Activated CD4-positive, alpha-beta T cell treated with anti-CD3 and anti-CD28 coated beads, Interleukin-2, Interleukin-6, amounts not matched to agents 100 ng/mL and 50 ng/mL, durations not matched to agents 16 hours and 8 hours (primary cell): ENCODE results near the gene EXTL1.

Experiments
- DNase-seq: peaks from one replicate; pipeline ENCODE4 v3.0.0-alpha.2; 2020

EXTL1 gene

GRCh38 chr1:26044971-26045721 lies 23.6 kb downstream of the EXTL1 start:
- no peak for DNase-seq

GRCh38 chr1:26045722-26046245 lies 24.2 kb downstream of the EXTL1 start, which contains the start of gene SLC30A2:
SLC30A2 (minus strand) TSS chr1:26046118; CDS start chr1:26045896, 222 bp downstream.
- no peak for DNase-seq

DNA sequence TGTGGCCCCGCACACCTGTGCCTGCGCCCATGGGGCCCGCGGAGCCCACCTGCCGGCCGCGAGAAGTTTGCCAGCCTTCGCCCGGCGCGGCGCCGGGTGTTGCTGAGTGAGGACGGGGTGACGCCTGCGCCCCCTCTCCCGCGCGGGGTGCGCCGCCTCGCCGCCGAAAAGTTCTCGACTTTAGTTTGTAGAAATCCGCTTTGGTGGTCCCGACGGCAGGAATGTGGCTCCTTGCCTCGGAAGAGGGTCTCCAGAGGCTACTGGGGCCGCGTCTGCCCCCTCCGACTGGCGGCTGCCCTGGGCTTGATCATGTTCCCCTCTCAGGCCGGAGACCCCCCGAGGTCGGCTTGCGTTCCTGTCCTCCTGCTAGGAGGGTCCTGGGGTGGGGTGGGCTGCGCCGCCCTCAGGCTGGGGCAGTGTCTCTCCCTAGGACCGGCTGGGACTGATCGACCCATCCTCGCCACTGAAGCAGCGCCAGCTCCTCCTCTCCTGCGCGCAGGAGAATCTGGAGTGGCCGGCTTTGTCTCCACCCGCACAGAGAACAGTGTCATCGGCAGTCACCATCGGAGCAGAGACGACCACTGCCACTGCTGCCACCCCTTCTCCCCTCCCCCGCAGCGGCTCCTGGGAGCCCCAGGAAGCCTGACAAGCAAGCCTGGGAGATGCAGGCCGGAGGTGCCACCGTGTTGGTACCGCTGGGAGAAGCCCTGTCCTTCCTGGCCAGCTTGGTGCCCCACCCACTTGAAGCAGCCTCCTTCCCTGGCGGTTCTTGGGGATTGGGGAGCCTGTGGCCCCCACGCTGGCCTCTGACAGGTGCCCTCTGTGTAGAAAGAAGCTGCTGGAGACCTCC lies 24.9 kb downstream of the EXTL1 start:
- no peak for DNase-seq

GRCh38 chr1:26047278-26047874 lies 25.8 kb downstream of the EXTL1 start:
- DNase-seq, result no peak

GRCh38 chr1:26049531-26050247 lies 28.1 kb downstream of the EXTL1 start:
- no peak for DNase-seq

GRCh38 chr1:26050248-26050640 lies 28.7 kb downstream of the EXTL1 start:
- no peak for DNase-seq

DNA sequence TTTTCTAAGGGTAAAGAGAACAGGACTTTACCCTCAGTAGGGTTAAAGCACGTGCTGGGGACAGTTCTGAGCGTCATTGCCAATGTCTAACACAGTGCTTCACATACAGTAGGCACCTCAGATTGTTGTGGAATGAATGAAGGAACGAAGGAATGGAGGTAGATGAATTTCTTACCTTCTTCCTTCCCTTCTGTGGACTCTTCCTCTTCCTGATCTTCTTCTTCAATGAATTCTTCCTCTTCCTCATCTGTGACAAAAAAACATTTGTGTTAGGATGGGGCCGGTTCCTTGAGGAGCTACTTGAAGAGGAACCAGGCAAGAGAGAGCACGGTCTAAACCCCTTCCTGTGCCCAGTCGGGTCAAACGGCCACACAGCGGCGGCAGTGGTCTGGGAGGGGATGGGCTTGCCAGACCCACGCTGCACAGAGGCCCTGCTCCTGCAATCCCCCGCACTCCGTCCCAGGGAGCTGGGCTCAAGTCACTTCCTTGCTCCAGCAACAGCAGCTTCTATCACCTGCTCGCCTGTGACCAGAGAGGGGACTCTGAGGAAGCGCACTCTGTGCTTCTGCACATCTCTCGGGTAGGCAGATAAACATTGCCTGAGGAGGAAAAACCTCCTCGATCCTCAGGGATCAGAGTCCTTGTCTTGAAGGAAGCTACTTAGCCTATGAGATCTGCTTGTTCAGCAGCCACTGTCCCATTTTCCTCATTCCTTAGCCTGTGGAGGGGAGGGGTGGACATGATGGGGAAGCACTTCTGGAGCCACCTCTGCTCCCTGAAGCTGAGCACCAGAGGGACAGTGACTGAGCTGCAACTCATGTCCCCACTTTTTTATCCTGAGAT lies 32.4 kb downstream of the EXTL1 start:
- DNase-seq, result no peak

DNA sequence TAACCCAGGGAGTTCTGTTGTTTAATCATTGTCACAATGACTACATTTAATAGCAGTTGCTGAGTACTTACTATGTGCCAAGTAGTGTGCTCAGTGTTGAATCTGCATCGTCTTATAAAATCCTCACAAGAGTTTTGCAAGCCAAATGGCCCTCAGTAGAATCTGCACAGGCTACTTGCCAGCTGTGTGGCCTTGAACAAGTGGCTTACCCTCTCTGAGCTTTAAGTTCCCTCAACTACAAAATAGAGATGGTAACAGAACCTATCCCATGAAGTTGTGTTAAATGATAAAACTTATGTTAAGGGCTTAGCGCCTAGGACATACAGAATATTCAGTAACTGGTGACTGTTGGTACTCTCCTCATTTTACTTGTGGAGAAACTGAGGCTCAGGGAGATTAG lies 33.5 kb downstream of the EXTL1 start:
- DNase-seq, result no peak

DNA sequence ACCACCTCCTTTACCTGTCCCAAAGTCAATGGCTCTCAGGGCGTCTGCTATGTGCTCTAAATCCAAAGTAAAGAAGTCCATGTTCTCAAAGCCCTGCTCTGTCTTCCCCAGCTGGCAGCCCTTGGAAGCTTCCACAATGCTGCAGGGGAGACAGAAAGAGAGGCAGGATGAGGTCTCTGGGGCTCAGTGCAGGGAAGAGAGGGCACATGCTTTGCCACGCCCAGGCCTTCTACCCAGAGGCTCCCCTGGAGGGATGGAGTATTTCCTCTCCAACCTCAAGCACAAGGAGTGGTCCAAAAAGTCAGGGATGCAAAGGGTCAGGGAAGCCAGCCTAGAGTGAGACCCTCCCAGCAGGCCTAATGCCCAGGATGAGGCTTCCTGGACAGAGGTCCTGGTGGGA lies 35.6 kb downstream of the EXTL1 start:
- DNase-seq, result no peak

- no peak for DNase-seq
These were observed 36.5 kb downstream of the EXTL1 start for GRCh38 chr1:26058052-26058595.

- no peak for DNase-seq
These were observed 38.3 kb downstream of the EXTL1 start for GRCh38 chr1:26059906-26060305.

GRCh38 chr1:26060832-26061574 lies 39.4 kb downstream of the EXTL1 start:
- no peak for DNase-seq

- DNase-seq, result no peak
These were observed 43.0 kb downstream of the EXTL1 start for GRCh38 chr1:26064553-26064952.

DNA sequence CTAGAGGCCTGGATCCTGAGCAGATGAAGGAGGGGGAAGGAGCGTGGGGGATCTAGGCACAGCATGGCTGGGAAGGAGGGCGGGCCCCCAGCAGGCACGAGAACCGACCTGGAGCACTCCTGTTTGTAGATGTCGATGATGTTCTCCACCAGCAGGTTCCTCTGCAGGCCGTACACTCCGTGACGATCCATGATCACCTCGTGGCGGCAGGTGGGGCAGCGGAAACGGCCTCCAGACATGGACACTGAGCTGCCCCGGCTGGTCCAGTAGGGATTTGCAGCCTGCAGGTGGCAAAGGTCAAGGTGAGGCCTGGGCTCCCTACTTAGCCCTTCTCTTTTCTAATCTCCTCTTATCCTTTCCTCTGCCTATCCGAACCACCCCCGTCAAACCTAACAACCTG lies 44.6 kb downstream of the EXTL1 start:
- no peak for DNase-seq

- no peak for DNase-seq
These were observed 45.3 kb downstream of the EXTL1 start for GRCh38 chr1:26066857-26067256.

GRCh38 chr1:26067432-26067911 lies 45.9 kb downstream of the EXTL1 start, which contains the start of gene TRIM63:
TRIM63 (minus strand) TSS chr1:26067630; CDS start chr1:26067494, 136 bp downstream.
- no peak for DNase-seq

GRCh38 chr1:26069941-26070295 lies 48.3 kb downstream of the EXTL1 start:
- DNase-seq, result no peak

DNA sequence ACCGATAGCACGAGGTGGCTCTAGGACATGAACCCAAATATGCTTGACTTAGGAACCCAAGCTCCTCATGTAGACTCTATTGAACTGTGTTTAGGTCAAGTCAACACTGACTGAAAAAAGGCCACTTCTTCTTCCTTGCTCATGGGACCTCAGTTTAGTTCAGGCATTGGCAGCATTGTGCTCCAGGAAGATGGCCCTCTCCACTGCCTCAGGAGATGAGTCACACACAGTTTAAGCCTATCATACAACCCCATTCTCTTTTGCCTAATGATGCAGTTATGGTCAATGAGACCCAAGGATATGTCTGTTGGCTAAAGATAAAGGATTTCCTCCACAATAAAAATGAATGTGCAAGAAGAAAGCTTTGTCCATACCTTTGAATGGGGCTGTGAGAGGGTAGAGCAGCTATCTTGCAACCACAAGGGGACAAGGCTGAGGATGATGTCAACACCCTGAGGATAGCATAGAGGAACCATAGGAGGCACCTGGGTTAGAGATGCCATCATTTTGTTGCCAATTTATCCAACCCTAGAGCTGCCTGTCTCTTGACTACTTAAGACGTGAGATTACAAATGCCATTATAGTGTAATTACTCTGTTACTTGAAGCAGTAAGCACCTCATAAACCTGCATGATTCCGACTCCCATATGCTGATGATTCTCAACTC lies 48.9 kb downstream of the EXTL1 start:
- no peak for DNase-seq

DNA sequence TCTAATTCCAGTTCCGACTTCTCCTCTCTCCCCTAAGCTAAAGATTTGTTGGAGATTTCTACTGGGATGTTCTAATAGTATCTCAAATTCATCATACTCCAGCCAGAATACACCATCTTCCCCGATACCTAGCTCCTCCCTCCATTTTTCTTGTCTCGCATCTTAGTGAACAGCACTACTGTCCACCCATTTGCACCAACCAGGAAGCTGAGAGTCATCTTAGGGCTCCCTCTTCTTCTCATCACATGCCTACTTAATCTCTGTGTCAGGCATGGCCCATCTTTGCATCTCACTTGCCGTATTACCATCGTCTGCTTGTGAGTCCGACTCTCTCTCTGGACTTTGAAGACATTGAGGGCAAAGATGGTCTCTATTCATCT lies 49.4 kb downstream of the EXTL1 start:
- DNase-seq, result no peak

- DNase-seq, result no peak
These were observed 50.7 kb downstream of the EXTL1 start for GRCh38 chr1:26072305-26072704.
